GM12878 (cell line): ENCODE measurements around the gene HRG. TPM values are rescaled to one million over a fixed set of nuclear protein-coding genes. Genes with fewer than 3 reads are reported as not detected.

Experiments
- EGR1 ChIP-seq, 2 experiments: IDR thresholded peaks; 1 replicate in 1 of 2; 2 replicates in 1 of 2; pipeline ENCODE4 v1.6.1; 2011 to 2012; ENCODE audit warnings: low read depth in 2 of 2, low read length in 2 of 2, borderline replicate concordance in 1 of 2, mild to moderate bottlenecking in 1 of 2, moderate library complexity in 1 of 2
- ELK1 ChIP-seq: IDR thresholded peaks from 2 replicates; pipeline ENCODE4 v1.6.1; 2012; ENCODE audit warnings: low read depth, low read length, improper control_type of control experiment
- polyA plus RNA-seq, 11 experiments: library from polyadenylated mRNA; depleted of rRNA in 4 of 11; unstranded in 6 of 11; stranded (reverse) in 5 of 11; fragments of >200 nt; fragmentation: Nextera tagmentation in 4 of 11; fragmentation: Illumina TruSeq in 1 of 11; extraction: Ambion mirVana in 4 of 11; extraction: Trizol in 1 of 11; gene quantifications; 1 replicate in 1 of 11; 2 replicates in 10 of 11; pipeline versions ENCODE4 v1.2.1 to v1.2.3, GENCODE V29; 2011 to 2016; ENCODE audit warnings: inconsistent platforms in 2 of 11, missing spikeins in 2 of 11, low read depth in 1 of 11
- small RNA-seq: library from RNA; depleted of rRNA; stranded (forward); fragments of <200 nt; gene quantifications from one replicate; pipeline ENCODE3, GENCODE V24; 2014
- total RNA-seq, 4 experiments: library from RNA; depleted of rRNA in 3 of 4; stranded (reverse); fragments of >200 nt in 3 of 4; fragmentation: Illumina TruSeq in 1 of 4; extraction: Trizol in 1 of 4; gene quantifications; 2 replicates each; pipeline versions ENCODE4 v1.2.1 to v1.2.3, GENCODE V29; 2013 to 2021
- TF ChIP-seq, protein P1 (sequence below): IDR thresholded peaks from 2 replicates; pipeline ENCODE4 v1.6.1; 2011; ENCODE audit warnings: mild to moderate bottlenecking, low read depth, low read length, moderate library complexity; ENCODE audit not compliant: insufficient replicate concordance

HRG gene
- total and polyA plus RNA-seq, 10 of the 15 experiments (the other 5 are each of a cell fraction or from before 2014, with no cell fraction given) = 0.21 TPM; not detected in 9

DNA sequence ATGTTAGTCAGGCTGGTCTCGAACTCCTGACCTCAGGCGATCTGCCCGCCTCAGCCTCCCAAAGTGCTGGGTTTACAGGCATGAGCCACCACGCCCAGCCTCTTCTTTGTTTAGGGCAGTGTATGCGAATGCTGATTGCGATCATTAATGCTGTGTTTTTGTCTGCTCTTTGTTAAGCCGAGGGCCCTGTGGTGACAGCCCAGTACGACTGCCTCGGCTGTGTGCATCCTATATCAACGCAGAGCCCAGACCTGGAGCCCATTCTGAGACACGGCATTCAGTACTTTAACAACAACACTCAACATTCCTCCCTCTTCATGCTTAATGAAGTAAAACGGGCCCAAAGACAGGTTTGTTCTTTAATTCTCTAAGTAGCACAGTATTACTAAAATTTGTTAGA, 59.1 kb downstream of the HRG start (continued):
- TF ChIP-seq ELK1 (no peak), EGR1 (IDR thresholded peaks at IDR 0.05; ENCODE audit: borderline replicate concordance in 1 of 2, low read depth in 2 of 2, low read length in 2 of 2) (no peak)
- TF ChIP-seq, protein P1, sequence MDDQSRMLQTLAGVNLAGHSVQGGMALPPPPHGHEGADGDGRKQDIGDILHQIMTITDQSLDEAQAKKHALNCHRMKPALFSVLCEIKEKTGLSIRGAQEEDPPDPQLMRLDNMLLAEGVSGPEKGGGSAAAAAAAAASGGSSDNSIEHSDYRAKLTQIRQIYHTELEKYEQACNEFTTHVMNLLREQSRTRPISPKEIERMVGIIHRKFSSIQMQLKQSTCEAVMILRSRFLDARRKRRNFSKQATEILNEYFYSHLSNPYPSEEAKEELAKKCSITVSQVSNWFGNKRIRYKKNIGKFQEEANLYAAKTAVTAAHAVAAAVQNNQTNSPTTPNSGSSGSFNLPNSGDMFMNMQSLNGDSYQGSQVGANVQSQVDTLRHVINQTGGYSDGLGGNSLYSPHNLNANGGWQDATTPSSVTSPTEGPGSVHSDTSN = no peak
- TF ChIP-seq, all 136 proteins: peak for 0

Small RNA genes within 50 kb of the gene (small RNA-seq; reads per million reads assigned to genes)
- gene RF00017 = not detected

Other genes starting within 250 kb of the HRG start
Only the 7 nearest of the 9 such genes appear.
- 4.1 and 4.8 TPM in 2 replicates for gene CRYGS, start 121.6 kb upstream of the HRG start, total RNA-seq (2014; rRNA removed)
- 2.4 and 2.5 TPM in 2 replicates for gene CRYGS, start 121.6 kb upstream of the HRG start, total RNA-seq (2014; rRNA removed; fragmentation: Illumina TruSeq; extraction: Trizol)
- gene CRYGS, start 121.6 kb upstream of the HRG start, total RNA-seq (2021) = 1.7 and 2.1 TPM in 2 replicates
- gene CRYGS, start 121.6 kb upstream of the HRG start, polyA plus RNA-seq (2011; rRNA removed) = 5.8 and 6.0 TPM in 2 replicates
- 2.5 and 4.5 TPM in 2 replicates for gene CRYGS, start 121.6 kb upstream of the HRG start, polyA plus RNA-seq (2014; fragmentation: Illumina TruSeq; extraction: Trizol)
- gene CRYGS, start 121.6 kb upstream of the HRG start, polyA plus RNA-seq (2014; fragmentation: Nextera tagmentation; extraction: Ambion mirVana) = 1 to 10 TPM; 1.4 to 2.8 TPM
- gene CRYGS, start 121.6 kb upstream of the HRG start, polyA plus RNA-seq (2014; rRNA removed) = 3.5 and 5.3 TPM in 2 replicates
- gene CRYGS, start 121.6 kb upstream of the HRG start, polyA plus RNA-seq (2016; fragmentation: Nextera tagmentation; extraction: Ambion mirVana) = 1 to 10 TPM; 1.1 to 1.6 TPM
- 20.4 and 21.1 TPM in 2 replicates for gene TBCCD1, start 98.7 kb upstream of the HRG start, total RNA-seq (2014; rRNA removed)
- gene TBCCD1, start 98.7 kb upstream of the HRG start, total RNA-seq (2014; rRNA removed; fragmentation: Illumina TruSeq; extraction: Trizol) = 14.8 and 15.0 TPM in 2 replicates
- 11.5 and 12.3 TPM in 2 replicates for gene TBCCD1, start 98.7 kb upstream of the HRG start, total RNA-seq (2021)
- gene TBCCD1, start 98.7 kb upstream of the HRG start, polyA plus RNA-seq (2011; rRNA removed) = 23.4 and 25.0 TPM in 2 replicates
- 14.3 and 16.5 TPM in 2 replicates for gene TBCCD1, start 98.7 kb upstream of the HRG start, polyA plus RNA-seq (2014; fragmentation: Illumina TruSeq; extraction: Trizol)
- gene TBCCD1, start 98.7 kb upstream of the HRG start, polyA plus RNA-seq (2014; fragmentation: Nextera tagmentation; extraction: Ambion mirVana) = 10 to 100 TPM in 1 of 2 experiments, 1 to 10 TPM in 1; 6.9 to 11.3 TPM
- gene TBCCD1, start 98.7 kb upstream of the HRG start, polyA plus RNA-seq (2014; rRNA removed) = 14.1 and 14.7 TPM in 2 replicates
- 10 to 100 TPM; 15.8 to 18.0 TPM for gene TBCCD1, start 98.7 kb upstream of the HRG start, polyA plus RNA-seq (2016; fragmentation: Nextera tagmentation; extraction: Ambion mirVana)
- 57.9 and 62.9 TPM in 2 replicates for gene DNAJB11, start 95.3 kb upstream of the HRG start, total RNA-seq (2014; rRNA removed)
- 52.7 and 57.7 TPM in 2 replicates for gene DNAJB11, start 95.3 kb upstream of the HRG start, total RNA-seq (2014; rRNA removed; fragmentation: Illumina TruSeq; extraction: Trizol)
- gene DNAJB11, start 95.3 kb upstream of the HRG start, total RNA-seq (2021) = 44.1 and 45.1 TPM in 2 replicates
- gene DNAJB11, start 95.3 kb upstream of the HRG start, polyA plus RNA-seq (2011; rRNA removed) = 43.3 and 56.9 TPM in 2 replicates
- 65.0 and 67.8 TPM in 2 replicates for gene DNAJB11, start 95.3 kb upstream of the HRG start, polyA plus RNA-seq (2014; fragmentation: Illumina TruSeq; extraction: Trizol)
- gene DNAJB11, start 95.3 kb upstream of the HRG start, polyA plus RNA-seq (2014; fragmentation: Nextera tagmentation; extraction: Ambion mirVana) = 10 to 100 TPM; 16.2 to 26.4 TPM
- 59.4 and 61.5 TPM in 2 replicates for gene DNAJB11, start 95.3 kb upstream of the HRG start, polyA plus RNA-seq (2014; rRNA removed)
- 100 to 1,000 TPM; 130 to 135 TPM for gene DNAJB11, start 95.3 kb upstream of the HRG start, polyA plus RNA-seq (2016; fragmentation: Nextera tagmentation; extraction: Ambion mirVana)
- gene AHSG, start 53.0 kb upstream of the HRG start, total RNA-seq (2014; rRNA removed) = not detected in 2 replicates
- not detected in 2 replicates for gene AHSG, start 53.0 kb upstream of the HRG start, total RNA-seq (2014; rRNA removed; fragmentation: Illumina TruSeq; extraction: Trizol)
- gene AHSG, start 53.0 kb upstream of the HRG start, total RNA-seq (2021) = 0.90 and 1.2 TPM in 2 replicates
- not detected in 2 replicates for gene AHSG, start 53.0 kb upstream of the HRG start, polyA plus RNA-seq (2011; rRNA removed)
- not detected in 2 replicates for gene AHSG, start 53.0 kb upstream of the HRG start, polyA plus RNA-seq (2014; fragmentation: Illumina TruSeq; extraction: Trizol)
- gene AHSG, start 53.0 kb upstream of the HRG start, polyA plus RNA-seq (2014; fragmentation: Nextera tagmentation; extraction: Ambion mirVana) = under 1 TPM in 1 of 2 experiments, not detected in 1; 0.06 TPM
- gene AHSG, start 53.0 kb upstream of the HRG start, polyA plus RNA-seq (2014; rRNA removed) = 0.15 TPM in 1 of 2 replicates, not detected in the other
- gene AHSG, start 53.0 kb upstream of the HRG start, polyA plus RNA-seq (2016; fragmentation: Nextera tagmentation; extraction: Ambion mirVana) = not detected
- not detected in 2 replicates for gene FETUB, start 25.6 kb upstream of the HRG start, total RNA-seq (2014; rRNA removed)
- not detected in 2 replicates for gene FETUB, start 25.6 kb upstream of the HRG start, total RNA-seq (2014; rRNA removed; fragmentation: Illumina TruSeq; extraction: Trizol)
- not detected in 2 replicates for gene FETUB, start 25.6 kb upstream of the HRG start, total RNA-seq (2021)
- not detected in 2 replicates for gene FETUB, start 25.6 kb upstream of the HRG start, polyA plus RNA-seq (2011; rRNA removed)
- not detected in 2 replicates for gene FETUB, start 25.6 kb upstream of the HRG start, polyA plus RNA-seq (2014; fragmentation: Illumina TruSeq; extraction: Trizol)
- not detected for gene FETUB, start 25.6 kb upstream of the HRG start, polyA plus RNA-seq (2014; fragmentation: Nextera tagmentation; extraction: Ambion mirVana)
- not detected in 2 replicates for gene FETUB, start 25.6 kb upstream of the HRG start, polyA plus RNA-seq (2014; rRNA removed)
- not detected for gene FETUB, start 25.6 kb upstream of the HRG start, polyA plus RNA-seq (2016; fragmentation: Nextera tagmentation; extraction: Ambion mirVana)
- not detected in 2 replicates for gene KNG1, start 51.3 kb downstream of the HRG start, total RNA-seq (2014; rRNA removed)
- not detected in 2 replicates for gene KNG1, start 51.3 kb downstream of the HRG start, total RNA-seq (2014; rRNA removed; fragmentation: Illumina TruSeq; extraction: Trizol)
- gene KNG1, start 51.3 kb downstream of the HRG start, total RNA-seq (2021) = 0.21 and 0.24 TPM in 2 replicates
- not detected in 2 replicates for gene KNG1, start 51.3 kb downstream of the HRG start, polyA plus RNA-seq (2011; rRNA removed)
- gene KNG1, start 51.3 kb downstream of the HRG start, polyA plus RNA-seq (2014; fragmentation: Illumina TruSeq; extraction: Trizol) = not detected in 2 replicates
- not detected for gene KNG1, start 51.3 kb downstream of the HRG start, polyA plus RNA-seq (2014; fragmentation: Nextera tagmentation; extraction: Ambion mirVana)
- not detected in 2 replicates for gene KNG1, start 51.3 kb downstream of the HRG start, polyA plus RNA-seq (2014; rRNA removed)
- not detected for gene KNG1, start 51.3 kb downstream of the HRG start, polyA plus RNA-seq (2016; fragmentation: Nextera tagmentation; extraction: Ambion mirVana)
- 254 and 334 TPM in 2 replicates for gene EIF4A2, start 117.6 kb downstream of the HRG start, total RNA-seq (2014; rRNA removed)
- gene EIF4A2, start 117.6 kb downstream of the HRG start, total RNA-seq (2014; rRNA removed; fragmentation: Illumina TruSeq; extraction: Trizol) = 321 and 331 TPM in 2 replicates
- gene EIF4A2, start 117.6 kb downstream of the HRG start, total RNA-seq (2021) = 255 and 277 TPM in 2 replicates
- 680 and 939 TPM in 2 replicates for gene EIF4A2, start 117.6 kb downstream of the HRG start, polyA plus RNA-seq (2011; rRNA removed)
- 321 and 430 TPM in 2 replicates for gene EIF4A2, start 117.6 kb downstream of the HRG start, polyA plus RNA-seq (2014; fragmentation: Illumina TruSeq; extraction: Trizol)
- gene EIF4A2, start 117.6 kb downstream of the HRG start, polyA plus RNA-seq (2014; fragmentation: Nextera tagmentation; extraction: Ambion mirVana) = 100 to 1,000 TPM; 216 to 263 TPM
- 305 and 359 TPM in 2 replicates for gene EIF4A2, start 117.6 kb downstream of the HRG start, polyA plus RNA-seq (2014; rRNA removed)
- gene EIF4A2, start 117.6 kb downstream of the HRG start, polyA plus RNA-seq (2016; fragmentation: Nextera tagmentation; extraction: Ambion mirVana) = 100 to 1,000 TPM; 154 to 159 TPM